Measurements from ENCODE around the gene OR11H7. TPM values are rescaled to one million over a fixed set of nuclear protein-coding genes. Genes with fewer than 3 reads are reported as not detected.
"Not testable (repeated sequence)": the region's sequence is repeated elsewhere in the genome, so short reads cannot be mapped to it uniquely, and the experiment has no call there.

The OR11H7 gene
- total RNA-seq, 1 donor, result not detected

GRCh38 chr14:20223410-20223809, 5.4 kb upstream of the OR11H7 start, which contains the start of gene OR11H6:
OR11H6 (plus strand) TSS chr14:20223710; CDS start chr14:20223710, 0 bp downstream.
- no peak within 1 kb of the TSS for H3K4me2 ChIP-seq (ENCODE audit: insufficient read depth, low read length)
- H3K79me2 ChIP-seq (ENCODE audit: insufficient read depth, low read length), result no peaks in the 10 kb centered on the region
- H3K36me3 ChIP-seq (ENCODE audit: insufficient read depth, low read length), result no peaks in the 10 kb centered on the region
- no peak within 1 kb of the TSS for H3K4me3 ChIP-seq (ENCODE audit: insufficient read depth, low read length)
- H2AFZ ChIP-seq (ENCODE audit: low read length), result no peak within 1 kb of the TSS
- no peaks in the 10 kb centered on the region for H4K20me1 ChIP-seq (ENCODE audit: insufficient read depth, low read length)
- DNase-seq (ENCODE audit: insufficient read length, low spot score, missing footprints), result no peak
- H3K27ac ChIP-seq (ENCODE audit: low read depth, low read length), result no peak within 1 kb of the TSS
- H3K27me3 ChIP-seq (ENCODE audit: insufficient read depth, low read length), result no peaks in the 10 kb centered on the region
- no peaks in the 10 kb centered on the region for H3K4me1 ChIP-seq (ENCODE audit: insufficient read depth, low read length)
- no peak for TF ChIP-seq CTCF (IDR thresholded peaks at IDR 0.05; ENCODE audit: extremely low read depth, low read depth, low read length)
- H3K9me3 ChIP-seq (ENCODE audit: low read depth, low read length), result no peaks in the 10 kb centered on the region

GRCh38 chr14:20235415-20235814, 6.6 kb downstream of the OR11H7 start:
- H3K36me3 ChIP-seq (ENCODE audit: insufficient read depth, low read length); H3K27ac ChIP-seq (ENCODE audit: low read depth, low read length); H3K4me2 ChIP-seq (ENCODE audit: insufficient read depth, low read length); H3K4me1 ChIP-seq (ENCODE audit: insufficient read depth, low read length); H3K9me3 ChIP-seq (ENCODE audit: low read depth, low read length); H2AFZ ChIP-seq (ENCODE audit: low read length); DNase-seq (ENCODE audit: insufficient read length, low spot score, missing footprints); H4K20me1 ChIP-seq (ENCODE audit: insufficient read depth, low read length); H3K4me3 ChIP-seq (ENCODE audit: insufficient read depth, low read length); H3K79me2 ChIP-seq (ENCODE audit: insufficient read depth, low read length); H3K27me3 ChIP-seq (ENCODE audit: insufficient read depth, low read length): not testable (repeated sequence)

GRCh38 chr14:20247646-20248246, 19.0 kb downstream of the OR11H7 start:
- no peak for TF ChIP-seq CTCF (IDR thresholded peaks at IDR 0.05; ENCODE audit: extremely low read depth, low read depth, low read length)

GRCh38 chr14:20262642-20263128, 33.9 kb downstream of the OR11H7 start:
- H3K79me2 ChIP-seq (ENCODE audit: insufficient read depth, low read length), result no peaks in the 10 kb centered on the region
- peaks cover 9% of the 10 kb centered on the region for H3K4me1 ChIP-seq (ENCODE audit: insufficient read depth, low read length)
- no peaks in the 10 kb centered on the region for H4K20me1 ChIP-seq (ENCODE audit: insufficient read depth, low read length)
- H2AFZ ChIP-seq (ENCODE audit: low read length), result peak overlapping the region; percentile 73
- peak overlapping the region; percentile 17 for H3K27ac ChIP-seq (ENCODE audit: low read depth, low read length)
- H3K4me2 ChIP-seq (ENCODE audit: insufficient read depth, low read length), result peak overlapping the region; percentile 44
- DNase-seq (ENCODE audit: insufficient read length, low spot score, missing footprints), result peak; percentile 77
- H3K36me3 ChIP-seq (ENCODE audit: insufficient read depth, low read length), result no peaks in the 10 kb centered on the region
- TF ChIP-seq CTCF (IDR thresholded peaks at IDR 0.05; ENCODE audit: extremely low read depth, low read depth, low read length), result no peak
- H3K27me3 ChIP-seq (ENCODE audit: insufficient read depth, low read length), result no peaks in the 10 kb centered on the region
- H3K9me3 ChIP-seq (ENCODE audit: low read depth, low read length), result no peaks in the 10 kb centered on the region
- H3K4me3 ChIP-seq (ENCODE audit: insufficient read depth, low read length), result peak overlapping the region; percentile 21

More at GRCh38 chr14:20247646-20248246, 19.0 kb downstream of the OR11H7 start:
- Histone ChIP-seq H3K4me1 (ENCODE audit: insufficient read depth, low read length) (no peaks in the 10 kb centered on the region), H3K36me3 (ENCODE audit: insufficient read depth, low read length) (no peaks in the 10 kb centered on the region), H4K20me1 (ENCODE audit: insufficient read depth, low read length) (no peaks in the 10 kb centered on the region), H3K9me3 (ENCODE audit: low read depth, low read length) (no peaks in the 10 kb centered on the region), H2AFZ (ENCODE audit: low read length) (no peak overlapping the region), H3K27me3 (ENCODE audit: insufficient read depth, low read length) (no peaks in the 10 kb centered on the region), H3K4me2 (ENCODE audit: insufficient read depth, low read length) (no peak overlapping the region), H3K4me3 (ENCODE audit: insufficient read depth, low read length) (no peak overlapping the region), H3K27ac (ENCODE audit: low read depth, low read length) (no peak overlapping the region), H3K79me2 (ENCODE audit: insufficient read depth, low read length) (no peaks in the 10 kb centered on the region)
- peak; percentile 53 for DNase-seq (ENCODE audit: insufficient read length, low spot score, missing footprints)

- not testable (repeated sequence) for H3K4me1 ChIP-seq (ENCODE audit: insufficient read depth, low read length); H3K4me3 ChIP-seq (ENCODE audit: insufficient read depth, low read length); H3K27me3 ChIP-seq (ENCODE audit: insufficient read depth, low read length); H3K79me2 ChIP-seq (ENCODE audit: insufficient read depth, low read length); H3K27ac ChIP-seq (ENCODE audit: low read depth, low read length); H3K4me2 ChIP-seq (ENCODE audit: insufficient read depth, low read length); H3K9me3 ChIP-seq (ENCODE audit: low read depth, low read length); DNase-seq (ENCODE audit: insufficient read length, low spot score, missing footprints); H4K20me1 ChIP-seq (ENCODE audit: insufficient read depth, low read length); H3K36me3 ChIP-seq (ENCODE audit: insufficient read depth, low read length); H2AFZ ChIP-seq (ENCODE audit: low read length)
These were observed 35.6 kb downstream of the OR11H7 start for GRCh38 chr14:20264361-20264760.
